ENCODE measurements around the gene PPM1N. TPM values are rescaled to one million over a fixed set of nuclear protein-coding genes. Genes with fewer than 3 reads are reported as not detected.

Gene PPM1N, protein sequence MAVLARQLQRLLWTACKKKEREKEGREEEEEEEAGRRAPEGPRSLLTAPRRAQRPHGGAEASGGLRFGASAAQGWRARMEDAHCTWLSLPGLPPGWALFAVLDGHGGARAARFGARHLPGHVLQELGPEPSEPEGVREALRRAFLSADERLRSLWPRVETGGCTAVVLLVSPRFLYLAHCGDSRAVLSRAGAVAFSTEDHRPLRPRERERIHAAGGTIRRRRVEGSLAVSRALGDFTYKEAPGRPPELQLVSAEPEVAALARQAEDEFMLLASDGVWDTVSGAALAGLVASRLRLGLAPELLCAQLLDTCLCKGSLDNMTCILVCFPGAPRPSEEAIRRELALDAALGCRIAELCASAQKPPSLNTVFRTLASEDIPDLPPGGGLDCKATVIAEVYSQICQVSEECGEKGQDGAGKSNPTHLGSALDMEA
- total RNA-seq, result 0.46 and 0.59 TPM in 2 replicates

DNA sequence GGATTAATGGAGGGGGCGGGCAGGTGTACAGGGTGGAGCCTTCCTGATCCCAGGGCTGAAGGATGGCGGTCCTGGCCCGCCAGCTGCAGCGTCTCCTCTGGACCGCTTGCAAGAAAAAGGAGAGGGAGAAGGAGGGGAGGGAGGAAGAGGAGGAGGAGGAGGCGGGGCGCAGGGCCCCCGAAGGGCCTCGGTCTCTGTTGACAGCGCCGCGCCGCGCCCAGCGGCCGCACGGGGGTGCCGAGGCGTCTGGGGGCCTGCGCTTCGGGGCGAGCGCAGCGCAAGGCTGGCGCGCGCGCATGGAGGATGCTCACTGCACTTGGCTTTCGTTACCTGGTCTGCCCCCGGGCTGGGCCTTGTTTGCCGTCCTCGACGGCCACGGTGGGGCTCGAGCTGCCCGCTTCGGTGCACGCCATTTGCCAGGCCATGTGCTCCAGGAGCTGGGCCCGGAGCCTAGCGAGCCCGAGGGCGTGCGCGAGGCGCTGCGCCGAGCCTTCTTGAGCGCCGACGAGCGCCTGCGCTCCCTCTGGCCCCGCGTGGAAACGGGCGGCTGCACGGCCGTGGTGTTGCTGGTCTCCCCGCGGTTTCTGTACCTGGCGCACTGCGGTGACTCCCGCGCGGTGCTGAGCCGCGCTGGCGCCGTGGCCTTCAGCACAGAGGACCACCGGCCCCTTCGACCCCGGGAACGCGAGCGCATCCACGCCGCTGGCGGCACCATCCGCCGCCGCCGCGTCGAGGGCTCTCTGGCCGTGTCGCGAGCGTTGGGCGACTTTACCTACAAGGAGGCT lies at the start of gene PPM1N:
Gene PPM1N (plus strand): TSS at position 33 of the 785 bp plus-strand sequence. CDS start 30 bp downstream, at position 63.

DNA sequence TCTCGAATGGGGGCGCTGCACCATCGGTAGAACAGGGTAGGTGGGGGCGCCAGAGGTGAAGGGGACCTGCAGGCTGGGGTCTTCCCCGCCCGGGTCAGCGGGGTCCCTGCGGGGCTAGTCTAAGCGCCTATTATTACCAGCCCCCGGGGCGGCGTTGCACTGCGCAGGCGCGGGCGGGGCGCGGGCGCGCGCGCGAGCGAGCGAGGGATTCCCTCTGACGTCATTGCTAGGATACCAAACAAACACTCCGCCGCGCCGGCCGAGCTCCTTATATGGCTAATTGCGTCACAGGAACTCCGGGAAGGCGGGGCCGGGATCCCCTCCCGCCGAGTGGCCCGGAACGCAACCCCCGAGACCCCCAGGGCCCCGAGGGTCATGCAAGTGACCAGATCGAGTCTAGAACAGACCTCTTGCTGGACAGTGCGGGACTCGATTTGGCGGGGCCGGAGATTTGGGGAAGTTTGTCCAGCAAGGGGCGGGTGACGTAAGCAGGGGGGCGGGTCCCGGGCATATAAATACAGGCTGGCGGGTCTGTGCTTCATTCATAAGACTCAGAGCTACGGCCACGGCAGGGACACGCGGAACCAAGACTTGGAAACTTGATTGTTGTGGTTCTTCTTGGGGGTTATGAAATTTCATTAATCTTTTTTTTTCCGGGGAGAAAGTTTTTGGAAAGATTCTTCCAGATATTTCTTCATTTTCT lies 30.6 kb upstream of the PPM1N start, which contains the start of gene FOSB:
Gene FOSB (plus strand): TSS at position 541 of the 703 bp plus-strand sequence. CDS start 591 bp downstream, outside the sequence.

DNA sequence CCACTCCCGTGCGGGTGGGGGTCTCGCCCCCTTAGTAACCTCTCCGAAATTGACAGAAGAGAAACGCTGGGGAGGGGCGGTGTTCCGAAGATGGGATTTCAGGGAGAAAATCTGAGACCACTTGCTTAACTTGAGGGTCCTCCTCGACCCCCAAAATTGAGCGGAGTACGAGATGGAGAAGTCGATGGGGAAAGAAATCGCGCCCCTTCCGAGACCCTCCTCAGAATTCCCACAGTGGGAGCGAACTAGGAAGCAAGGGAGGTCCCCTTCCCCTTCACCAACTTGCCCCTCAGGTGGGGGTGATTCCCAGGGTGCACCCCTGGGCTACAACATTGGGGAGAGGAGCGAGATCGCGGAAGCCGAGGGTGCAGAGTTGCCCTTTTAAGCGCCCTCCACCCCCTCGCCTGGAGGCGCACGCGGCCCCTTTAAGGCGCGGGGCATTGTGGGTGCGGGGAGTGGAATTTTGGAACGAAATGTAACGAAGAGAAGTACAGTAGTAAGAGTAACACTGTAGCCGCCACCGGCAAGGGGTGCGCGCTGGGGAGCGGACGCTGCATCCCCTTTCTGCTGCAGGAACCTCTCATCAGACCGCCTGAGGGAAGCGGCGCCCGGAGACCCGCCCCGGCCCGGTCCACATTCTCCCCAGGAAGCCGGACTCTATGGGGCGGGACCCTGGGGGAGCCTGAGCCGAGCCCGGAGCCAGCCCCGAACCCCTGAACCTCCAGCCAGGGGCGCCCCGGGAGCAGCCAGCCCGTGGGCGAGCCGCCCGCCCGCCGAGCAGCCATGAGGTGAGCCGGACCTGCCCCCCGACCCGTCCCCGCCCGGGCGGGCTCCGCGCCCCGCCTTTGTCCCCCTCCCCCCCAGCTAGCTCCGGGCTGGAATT lies 9.0 kb downstream of the PPM1N start, which contains the start of gene VASP:
Gene VASP (plus strand): TSS at position 491 of the 883 bp plus-strand sequence. CDS start 293 bp downstream, at position 784.

Other genes starting within 250 kb of the PPM1N start
- gene MARK4, start 247.2 kb upstream of the PPM1N start, total RNA-seq, result 16.3 and 19.9 TPM in 2 replicates
- gene CKM, start 175.6 kb upstream of the PPM1N start, total RNA-seq, result not detected in 2 replicates
- not detected in 2 replicates for gene KLC3, start 157.7 kb upstream of the PPM1N start, total RNA-seq
- 18.4 and 36.2 TPM in 2 replicates for gene ERCC2, start 127.9 kb upstream of the PPM1N start, total RNA-seq
- 6.8 and 9.8 TPM in 2 replicates for gene PPP1R13L, start 93.4 kb upstream of the PPM1N start, total RNA-seq
- 7.4 and 19.9 TPM in 2 replicates for gene POLR1G, start 91.8 kb upstream of the PPM1N start, total RNA-seq
- 46.6 and 67.6 TPM in 2 replicates for gene ERCC1, start 74.5 kb upstream of the PPM1N start, total RNA-seq
- 0.59 and 0.88 TPM in 2 replicates for gene FOSB, start 30.4 kb upstream of the PPM1N start, total RNA-seq
- gene RTN2, start 1.4 kb upstream of the PPM1N start, total RNA-seq, result 2.7 and 3.6 TPM in 2 replicates
- 49.6 and 82.0 TPM in 2 replicates for gene VASP, start 9.0 kb downstream of the PPM1N start, total RNA-seq
- 5.0 and 12.3 TPM in 2 replicates for gene OPA3, start 86.4 kb downstream of the PPM1N start, total RNA-seq
- gene GPR4, start 103.8 kb downstream of the PPM1N start, total RNA-seq, result not detected in 2 replicates
- gene EML2, start 141.0 kb downstream of the PPM1N start, total RNA-seq, result 50.2 and 59.6 TPM in 2 replicates
- under 0.01 TPM in 1 of 2 replicates, not detected in the other for gene GIPR, start 169.8 kb downstream of the PPM1N start, total RNA-seq
- gene SNRPD2, start 193.5 kb downstream of the PPM1N start, total RNA-seq, result 144 and 339 TPM in 2 replicates
- 27.3 and 28.2 TPM in 2 replicates for gene QPCTL, start 194.2 kb downstream of the PPM1N start, total RNA-seq
- gene FBXO46, start 232.5 kb downstream of the PPM1N start, total RNA-seq, result 2.7 and 6.2 TPM in 2 replicates
- not detected in 2 replicates for gene MEIOSIN, start 235.0 kb downstream of the PPM1N start, total RNA-seq

Measured in smooth muscle cell of the umbilical artery (primary cell).